ENCODE data around the gene APOA4. TPM values are rescaled to one million over a fixed set of nuclear protein-coding genes. Genes with fewer than 3 reads are reported as not detected.

Gene APOA4
- total RNA-seq, 1 experiment from 2014 or later = 3.3 TPM

- Mint-ChIP-seq H3K27ac (ENCODE audit: unreplicated experiment) (no peak overlapping the region), H3K4me3 (ENCODE audit: unreplicated experiment) (no peak overlapping the region), H3K36me3 (ENCODE audit: insufficient read depth, unreplicated experiment) (peaks cover 58% of the 10 kb centered on the region), H3K9me3 (ENCODE audit: unreplicated experiment) (no peaks in the 10 kb centered on the region), H3K27me3 (ENCODE audit: insufficient read depth, unreplicated experiment) (no peaks in the 10 kb centered on the region), H3K4me1 (ENCODE audit: low read depth, unreplicated experiment) (no peaks in the 10 kb centered on the region)
- Histone ChIP-seq H3K4me1 (peaks cover 5% of the 10 kb centered on the region; the same call in 1 of the 2 replicates), H3K4me3 (ENCODE audit: low read depth, low read length) (no peak overlapping the region), H3K27me3 (replicated peaks; ENCODE audit: control insufficient read depth, insufficient read depth, low read length) (no peaks in the 10 kb centered on the region), H3K36me3 (ENCODE audit: control insufficient read depth, insufficient read depth, low read length) (peaks cover 10% of the 10 kb centered on the region; the same call in 1 of the 2 replicates), H3K9me3 (no peaks in the 10 kb centered on the region)
- POLR2A ChIA-PET = no interaction called here
- no peak for TF ChIP-seq CTCF (IDR thresholded peaks at IDR 0.05; ENCODE audit: insufficient read depth in 1 of 2, low read depth in 1 of 2, low read length in 1 of 2, severe bottlenecking in 1 of 2, unreplicated experiment in 1 of 2)
- CTCF ChIA-PET = interaction anchor here (1.3 kb wide), 1 partner anchor 76 kb away, joined by 4 read pairs; the partner anchor contains the start of gene APOA5
- no TSS peak for BruUV-seq (replicated peaks)
- intact Hi-C loops (cut with micrococcal nuclease; ENCODE audit: unreplicated experiment) = no loop called here
- no peak for DNase-seq
Observed at GRCh38 chr11:116866804-116867455, 43.8 kb upstream of the APOA4 start.

GRCh38 chr11:116865696-116866095 lies 42.6 kb upstream of the APOA4 start:
- BruUV-seq (replicated peaks) = no TSS peak
- ChIA-PET CTCF (interaction anchor here (1.0 kb wide), 1 partner anchor 74 kb away, joined by 3 read pairs; the partner anchor contains the start of gene APOA5), POLR2A (no interaction called here)
- Mint-ChIP-seq H3K36me3 (ENCODE audit: insufficient read depth, unreplicated experiment) (peaks cover 56% of the 10 kb centered on the region), H3K4me3 (ENCODE audit: unreplicated experiment) (no peak overlapping the region), H3K4me1 (ENCODE audit: low read depth, unreplicated experiment) (no peaks in the 10 kb centered on the region), H3K27ac (ENCODE audit: unreplicated experiment) (no peak overlapping the region), H3K27me3 (ENCODE audit: insufficient read depth, unreplicated experiment) (no peaks in the 10 kb centered on the region), H3K9me3 (ENCODE audit: unreplicated experiment) (no peaks in the 10 kb centered on the region)
- Histone ChIP-seq H3K9me3 (no peaks in the 10 kb centered on the region), H3K4me3 (ENCODE audit: low read depth, low read length) (no peak overlapping the region), H3K4me1 (peaks cover 5% of the 10 kb centered on the region; the same call in 1 of the 2 replicates), H3K36me3 (ENCODE audit: control insufficient read depth, insufficient read depth, low read length) (peaks cover 12% of the 10 kb centered on the region), H3K27me3 (replicated peaks; ENCODE audit: control insufficient read depth, insufficient read depth, low read length) (no peaks in the 10 kb centered on the region)
- no peak for DNase-seq
- intact Hi-C loops (cut with micrococcal nuclease; ENCODE audit: unreplicated experiment) = no loop called here
- TF ChIP-seq CTCF (IDR thresholded peaks at IDR 0.05; ENCODE audit: insufficient read depth in 1 of 2, low read depth in 1 of 2, low read length in 1 of 2, severe bottlenecking in 1 of 2, unreplicated experiment in 1 of 2) = no peak

GRCh38 chr11:116864531-116864930 lies 41.4 kb upstream of the APOA4 start:
- TF ChIP-seq CTCF (IDR thresholded peaks at IDR 0.05; ENCODE audit: insufficient read depth in 1 of 2, low read depth in 1 of 2, low read length in 1 of 2, severe bottlenecking in 1 of 2, unreplicated experiment in 1 of 2) = no peak
- no peaks in the 10 kb centered on the region for H3K27me3 ChIP-seq (replicated peaks; ENCODE audit: control insufficient read depth, insufficient read depth, low read length)
- Mint-ChIP-seq H3K9me3 (ENCODE audit: unreplicated experiment) (no peaks in the 10 kb centered on the region), H3K36me3 (ENCODE audit: insufficient read depth, unreplicated experiment) (peaks cover 50% of the 10 kb centered on the region), H3K4me3 (ENCODE audit: unreplicated experiment) (no peak overlapping the region), H3K27me3 (ENCODE audit: insufficient read depth, unreplicated experiment) (no peaks in the 10 kb centered on the region), H3K27ac (ENCODE audit: unreplicated experiment) (no peak overlapping the region), H3K4me1 (ENCODE audit: low read depth, unreplicated experiment) (no peaks in the 10 kb centered on the region)
- H3K9me3 ChIP-seq = no peaks in the 10 kb centered on the region
- H3K4me1 ChIP-seq = peaks cover 5% of the 10 kb centered on the region; the same call in 1 of the 2 replicates
- POLR2A ChIA-PET = interaction anchor here (0.5 kb wide), 1 partner anchor 28 kb away, joined by 5 read pairs; no protein-coding TSS in a partner anchor
- peaks cover 10% of the 10 kb centered on the region for H3K36me3 ChIP-seq (ENCODE audit: control insufficient read depth, insufficient read depth, low read length)
- CTCF ChIA-PET = interaction anchor here (0.5 to 1.0 kb wide), 3 partner anchors 73 to 316 kb away, joined by 3 to 4 read pairs (median 3); partner anchors contain the start of gene APOA5
- intact Hi-C loops (cut with micrococcal nuclease; ENCODE audit: unreplicated experiment) = no loop called here
- BruUV-seq (replicated peaks) = no TSS peak
- no peak overlapping the region for H3K4me3 ChIP-seq (ENCODE audit: low read depth, low read length)
- DNase-seq = no peak

Measured in Caco-2 (cell line).